Esophagus squamous epithelium (tissue), 4 donors: ENCODE measurements around the gene PHEX.

Experiments used
- POLR2A ChIP-seq, 4 donors: fragments of 450-650 bp; IDR thresholded peaks; one replicate each; pipeline ENCODE4 v1.6.1; 2017; ENCODE audit warnings: antibody characterized with exemption in 4 of 4, mild to moderate bottlenecking in 4 of 4, moderate library complexity in 3 of 4
- TF ChIP-seq, protein P1 (sequence below), 6 experiments: fragments of 450-650 bp in 4 of 6; fragments of 200-600 bp in 2 of 6; sonication (generic) in 2 of 6; IDR thresholded peaks; one replicate each; pipeline ENCODE4 v1.5.1; 2016 to 2019; ENCODE audit warnings: antibody characterized with exemption in 6 of 6, mild to moderate bottlenecking in 4 of 6, moderate library complexity in 4 of 6

GRCh38 chrX:22192419-22193060 is 160.4 kb downstream of the PHEX start:
- TF ChIP-seq POLR2A (IDR thresholded peaks at IDR 0.05) = no peak
- TF ChIP-seq, protein P1, sequence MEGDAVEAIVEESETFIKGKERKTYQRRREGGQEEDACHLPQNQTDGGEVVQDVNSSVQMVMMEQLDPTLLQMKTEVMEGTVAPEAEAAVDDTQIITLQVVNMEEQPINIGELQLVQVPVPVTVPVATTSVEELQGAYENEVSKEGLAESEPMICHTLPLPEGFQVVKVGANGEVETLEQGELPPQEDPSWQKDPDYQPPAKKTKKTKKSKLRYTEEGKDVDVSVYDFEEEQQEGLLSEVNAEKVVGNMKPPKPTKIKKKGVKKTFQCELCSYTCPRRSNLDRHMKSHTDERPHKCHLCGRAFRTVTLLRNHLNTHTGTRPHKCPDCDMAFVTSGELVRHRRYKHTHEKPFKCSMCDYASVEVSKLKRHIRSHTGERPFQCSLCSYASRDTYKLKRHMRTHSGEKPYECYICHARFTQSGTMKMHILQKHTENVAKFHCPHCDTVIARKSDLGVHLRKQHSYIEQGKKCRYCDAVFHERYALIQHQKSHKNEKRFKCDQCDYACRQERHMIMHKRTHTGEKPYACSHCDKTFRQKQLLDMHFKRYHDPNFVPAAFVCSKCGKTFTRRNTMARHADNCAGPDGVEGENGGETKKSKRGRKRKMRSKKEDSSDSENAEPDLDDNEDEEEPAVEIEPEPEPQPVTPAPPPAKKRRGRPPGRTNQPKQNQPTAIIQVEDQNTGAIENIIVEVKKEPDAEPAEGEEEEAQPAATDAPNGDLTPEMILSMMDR (IDR thresholded peaks at IDR 0.05) = peak; percentile 28 to 80 (median 69)
